NT2/D1 (cell line): ENCODE data around the gene HOXB4.

Experiments
- YY1 ChIP-seq: IDR thresholded peaks from 2 replicates; pipeline ENCODE4 v1.6.1; 2011; ENCODE audit not compliant: insufficient read length, insufficient read depth
- ZNF274 ChIP-seq: IDR thresholded peaks from 2 replicates; pipeline ENCODE4 v1.6.1; 2011; ENCODE audit warnings: mild to moderate bottlenecking, low read depth, low read length

- TF ChIP-seq ZNF274 (no peak), YY1 (no peak)
Observed at GRCh38 chr17:48592577-48592976, 14.4 kb upstream of the HOXB4 start.
